Stimulated activated naive CD8-positive, alpha-beta T cell treated with anti-CD3 and anti-CD28 coated beads, Interleukin-15, Interleukin-2, amounts not matched to agents 100 U/mL and 50 U/mL, for 24 hours (primary cell): ENCODE measurements around the gene VRK3.
A peak's percentile ranks its signal among the peaks of the same experiment; 100 is the strongest.

Source experiments
- ATAC-seq: fragments of 150-1000 bp; cut with Tn5 transposase; one replicate; pipeline ENCODE4 v1.10.0; 2021
- DNase-seq: peaks from one replicate; pipeline ENCODE4 v3.0.0; 2021

Gene VRK3

GRCh38 chr19:50030225-50030624 is 5.1 kb upstream of the VRK3 start:
- ATAC-seq (no peak), DNase-seq (no peak)

- DNase-seq (no peak), ATAC-seq (no peak)
Observed at GRCh38 chr19:50026550-50026906, 1.4 kb upstream of the VRK3 start.

GRCh38 chr19:50025794-50026549 is 800 bp upstream of the VRK3 start, which contains the start of gene ZNF473:
Gene ZNF473, plus strand, starts transcription at chr19:50026005. Its CDS starts 5,078 bp downstream, at chr19:50031083.
- DNase-seq (peak; percentile 89), ATAC-seq (peak; percentile 80)

GRCh38 chr19:50024719-50025021 is 502 bp downstream of the VRK3 start:
- DNase-seq (no peak), ATAC-seq (no peak)

- DNase-seq (no peak), ATAC-seq (no peak)
Observed at GRCh38 chr19:50022823-50023222, 2.3 kb downstream of the VRK3 start.

GRCh38 chr19:50020481-50020880 is 4.7 kb downstream of the VRK3 start:
- DNase-seq (no peak), ATAC-seq (no peak)

- DNase-seq (no peak), ATAC-seq (no peak)
Observed at GRCh38 chr19:50016225-50016807, 8.9 kb downstream of the VRK3 start.

GRCh38 chr19:50008532-50008931 is 16.6 kb downstream of the VRK3 start:
- ATAC-seq (no peak), DNase-seq (peak; percentile 43)

- no peak for DNase-seq
- ATAC-seq, result no peak
Observed at GRCh38 chr19:50007947-50008346, 17.2 kb downstream of the VRK3 start.

- ATAC-seq, result no peak
- no peak for DNase-seq
Observed at GRCh38 chr19:50007170-50007569, 18.0 kb downstream of the VRK3 start.

GRCh38 chr19:50005428-50005827 is 19.7 kb downstream of the VRK3 start:
- no peak for DNase-seq

GRCh38 chr19:50003810-50004419 is 21.3 kb downstream of the VRK3 start:
- DNase-seq (peak; percentile 49), ATAC-seq (peak; percentile 77)

More at GRCh38 chr19:50005428-50005827, 19.7 kb downstream of the VRK3 start:
- peak; percentile 26 for ATAC-seq

GRCh38 chr19:50003254-50003788 is 21.9 kb downstream of the VRK3 start:
- no peak for ATAC-seq
- no peak for DNase-seq

- no peak for DNase-seq
- no peak for ATAC-seq
Observed at GRCh38 chr19:50002386-50002960, 22.7 kb downstream of the VRK3 start.

GRCh38 chr19:50001775-50002174 is 23.4 kb downstream of the VRK3 start:
- ATAC-seq, result no peak
- DNase-seq, result no peak

- no peak for DNase-seq
- no peak for ATAC-seq
Observed at GRCh38 chr19:50000841-50001557, 24.2 kb downstream of the VRK3 start.

- peak; percentile 75 for ATAC-seq
- peak; percentile 31 for DNase-seq
Observed at GRCh38 chr19:50000038-50000840, 24.9 kb downstream of the VRK3 start.

GRCh38 chr19:49999371-50000010 is 25.7 kb downstream of the VRK3 start:
- DNase-seq (no peak), ATAC-seq (no peak)

- ATAC-seq (no peak), DNase-seq (no peak)
Observed at GRCh38 chr19:49997709-49998108, 27.5 kb downstream of the VRK3 start.

- DNase-seq, result no peak
- ATAC-seq, result peak; percentile 78
Observed at GRCh38 chr19:49988433-49988832, 36.7 kb downstream of the VRK3 start.

GRCh38 chr19:49988007-49988406 is 37.2 kb downstream of the VRK3 start:
- no peak for DNase-seq
- ATAC-seq, result no peak
